ENCODE measurements around the gene SC5D.

GRCh38 chr11:121308816-121309215 is 16.2 kb downstream of the SC5D start:
- TF ChIP-seq POLR2AphosphoS5 (IDR thresholded peaks at IDR 0.05; ENCODE audit: low read depth, low read length) (no peak), REST (IDR thresholded peaks at IDR 0.05; ENCODE audit: insufficient read depth in 1 of 2, low read depth in 2 of 2, low read length in 2 of 2) (no peak)
